ENCODE results near the gene LACTBL1. TPM values are rescaled to one million over a fixed set of nuclear protein-coding genes. Genes with fewer than 3 reads are reported as not detected.

Gene LACTBL1
- total and polyA plus RNA-seq, 2 experiments from 2014 or later: not detected

GRCh38 chr1:22970096-22970495 is 2.6 kb downstream of the LACTBL1 start:
- Mint-ChIP-seq H3K36me3 (ENCODE audit: low read depth) (no peaks in the 10 kb centered on the region), H3K9me3 (peaks cover 3% of the 10 kb centered on the region; the same call in 1 of the 3 replicates), H3K27me3 (ENCODE audit: insufficient read depth, low read depth, poor library complexity) (peaks cover 2% of the 10 kb centered on the region), H3K4me1 (peaks cover 12% of the 10 kb centered on the region; the same call in 2 of the 3 replicates), H3K4me3 (no peak overlapping the region), H3K27ac (no peak overlapping the region)
- TF ChIP-seq EZH2 (IDR thresholded peaks at IDR 0.05; ENCODE audit: low read depth, unreplicated experiment) (no peak), JUNB (IDR thresholded peaks at IDR 0.05; ENCODE audit: unreplicated experiment) (no peak), ETS1 (IDR thresholded peaks at IDR 0.05) (no peak), NANOG (IDR thresholded peaks at IDR 0.05; ENCODE audit: borderline replicate concordance) (no peak), ZNF462 (CRISPR knock-in tag; IDR thresholded peaks at IDR 0.05) (no peak), ZNF331 (CRISPR knock-in tag; IDR thresholded peaks at IDR 0.05; ENCODE audit: low read depth) (no peak), STAT1 (IDR thresholded peaks at IDR 0.05; ENCODE audit: unreplicated experiment) (no peak), ZNF114 (CRISPR knock-in tag; IDR thresholded peaks at IDR 0.05) (no peak), CREB1 (CRISPR knock-in tag; IDR thresholded peaks at IDR 0.05; ENCODE audit: low read depth) (no peak), REST (IDR thresholded peaks at IDR 0.05; ENCODE audit: unreplicated experiment) (no peak), CTCF (conservative IDR thresholded peaks at IDR 0.05; ENCODE audit: low read depth in 2 of 2) (no peak), POLR2AphosphoS5 (IDR thresholded peaks at IDR 0.05; ENCODE audit: low read depth) (no peak), EZH2phosphoT487 (IDR thresholded peaks at IDR 0.05; ENCODE audit: unreplicated experiment) (no peak)
- no peak overlapping the region for H3K4me2 ChIP-seq
- no peaks in the 10 kb centered on the region for H3K36me3 ChIP-seq (ENCODE audit: insufficient read depth)
- no peaks in the 10 kb centered on the region for H3K4me1 ChIP-seq (ENCODE audit: insufficient read depth)
- DNase-seq (ENCODE audit: low spot score): no peak
- no peaks in the 10 kb centered on the region for H3K9me2 ChIP-seq (ENCODE audit: insufficient read depth)
- H3K79me2 ChIP-seq (replicated peaks; ENCODE audit: insufficient read depth): no peaks in the 10 kb centered on the region
- H3K4me3 ChIP-seq: no peak overlapping the region
- no peak overlapping the region for H3K27ac ChIP-seq (ENCODE audit: low read depth)
- no peak for ATAC-seq
- H4K20me1 ChIP-seq (replicated peaks; ENCODE audit: insufficient read depth): no peaks in the 10 kb centered on the region
- no peak overlapping the region for H2AFZ ChIP-seq
- no peaks in the 10 kb centered on the region for H3F3A ChIP-seq (replicated peaks; ENCODE audit: low read depth)
- no peaks in the 10 kb centered on the region for H3K27me3 ChIP-seq (ENCODE audit: insufficient read depth)
